ENCODE measurements around the gene HP1BP3.

HP1BP3 gene

DNA sequence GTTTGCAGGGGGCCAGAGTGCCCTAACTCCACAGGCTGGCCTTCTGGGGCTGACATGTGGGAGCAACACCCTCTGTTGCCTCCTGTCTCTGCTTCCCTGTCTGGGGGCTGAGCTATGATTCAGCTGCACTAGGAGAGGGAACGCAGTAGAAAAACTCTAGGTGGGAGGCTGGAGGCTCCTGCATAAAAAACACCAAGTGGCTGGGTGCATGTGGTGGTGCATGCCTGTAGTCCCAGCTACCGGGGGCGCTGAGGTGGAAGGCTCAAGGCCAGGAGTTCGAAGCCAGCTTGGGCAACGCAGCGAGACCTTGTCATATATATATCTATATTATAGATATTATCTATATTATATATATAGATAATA lies 74.9 kb downstream of the HP1BP3 start:
- Histone ChIP-seq H3K79me2 (ENCODE audit: insufficient read depth, low read depth) (no peaks in the 10 kb centered on the region), H3K4me2 (no peak overlapping the region), H3K27ac (no peak overlapping the region), H3K9ac (no peak overlapping the region), H2AFZ (ENCODE audit: low read depth) (no peak overlapping the region), H3K4me3 (IDR thresholded peaks at IDR 0.05; ENCODE audit: insufficient read depth, low read depth, low read length) (no peak overlapping the region), H3K36me3 (ENCODE audit: insufficient read depth) (no peaks in the 10 kb centered on the region), H4K20me1 (ENCODE audit: insufficient read depth) (no peaks in the 10 kb centered on the region), H3K27me3 (ENCODE audit: insufficient read depth, low read depth) (peaks cover 35% of the 10 kb centered on the region), H3K4me1 (ENCODE audit: low read depth, poor library complexity, severe bottlenecking) (no peaks in the 10 kb centered on the region)
- TF ChIP-seq, protein P1, sequence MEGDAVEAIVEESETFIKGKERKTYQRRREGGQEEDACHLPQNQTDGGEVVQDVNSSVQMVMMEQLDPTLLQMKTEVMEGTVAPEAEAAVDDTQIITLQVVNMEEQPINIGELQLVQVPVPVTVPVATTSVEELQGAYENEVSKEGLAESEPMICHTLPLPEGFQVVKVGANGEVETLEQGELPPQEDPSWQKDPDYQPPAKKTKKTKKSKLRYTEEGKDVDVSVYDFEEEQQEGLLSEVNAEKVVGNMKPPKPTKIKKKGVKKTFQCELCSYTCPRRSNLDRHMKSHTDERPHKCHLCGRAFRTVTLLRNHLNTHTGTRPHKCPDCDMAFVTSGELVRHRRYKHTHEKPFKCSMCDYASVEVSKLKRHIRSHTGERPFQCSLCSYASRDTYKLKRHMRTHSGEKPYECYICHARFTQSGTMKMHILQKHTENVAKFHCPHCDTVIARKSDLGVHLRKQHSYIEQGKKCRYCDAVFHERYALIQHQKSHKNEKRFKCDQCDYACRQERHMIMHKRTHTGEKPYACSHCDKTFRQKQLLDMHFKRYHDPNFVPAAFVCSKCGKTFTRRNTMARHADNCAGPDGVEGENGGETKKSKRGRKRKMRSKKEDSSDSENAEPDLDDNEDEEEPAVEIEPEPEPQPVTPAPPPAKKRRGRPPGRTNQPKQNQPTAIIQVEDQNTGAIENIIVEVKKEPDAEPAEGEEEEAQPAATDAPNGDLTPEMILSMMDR (conservative IDR thresholded peaks at IDR 0.05; ENCODE audit: low read depth, low read length), result no peak

DNA sequence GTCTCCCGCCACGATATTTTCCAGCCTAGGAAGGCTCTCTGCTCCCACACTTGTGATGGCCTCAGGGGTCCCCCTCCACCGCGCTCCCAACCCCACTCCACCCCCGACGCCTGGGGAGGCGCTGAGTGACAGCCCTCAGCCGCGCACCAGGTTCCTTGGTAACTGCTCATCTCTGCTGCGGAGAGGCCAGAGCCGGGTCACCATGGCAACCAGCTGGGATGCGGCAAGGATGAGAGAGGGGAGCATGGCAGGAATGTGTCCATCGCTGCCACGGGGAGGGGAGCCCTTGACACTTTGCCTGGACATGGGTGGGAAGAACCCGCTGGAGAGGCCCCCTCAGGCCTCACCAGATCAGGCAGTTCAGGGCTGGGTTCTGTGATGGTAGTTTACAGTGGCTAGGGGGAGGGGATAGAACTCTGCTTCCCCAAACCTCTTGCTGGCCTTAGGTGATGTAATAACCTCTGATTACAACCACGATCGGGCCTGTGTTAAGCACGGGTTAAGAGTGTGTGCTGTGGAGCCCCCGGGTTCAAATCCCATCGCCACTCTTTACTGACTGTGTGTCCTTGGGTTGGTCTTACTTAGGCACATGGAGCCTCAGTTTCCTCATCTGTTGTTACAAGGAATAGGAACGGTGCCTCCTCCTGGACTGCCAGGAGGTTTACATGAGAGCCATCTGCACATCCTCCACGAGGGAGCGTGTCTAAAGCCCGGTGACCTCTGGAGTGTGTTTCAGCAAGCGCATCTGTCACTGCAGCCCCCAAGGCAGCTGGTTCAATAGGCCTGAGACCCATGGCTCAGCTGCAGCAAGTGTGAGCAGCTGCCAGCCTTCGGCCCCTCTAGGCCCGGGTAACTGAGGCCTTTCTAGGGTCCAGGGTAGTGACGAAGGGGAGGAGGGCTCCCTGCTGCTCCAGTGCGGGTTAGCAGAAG lies 75.6 kb downstream of the HP1BP3 start:
- H3K4me2 ChIP-seq, result no peak overlapping the region
- no peaks in the 10 kb centered on the region for H3K4me1 ChIP-seq (ENCODE audit: low read depth, poor library complexity, severe bottlenecking)
- H4K20me1 ChIP-seq (ENCODE audit: insufficient read depth), result no peaks in the 10 kb centered on the region
- TF ChIP-seq, protein P1 (conservative IDR thresholded peaks at IDR 0.05; ENCODE audit: low read depth, low read length), result no peak
- H3K27me3 ChIP-seq (ENCODE audit: insufficient read depth, low read depth), result peaks cover 36% of the 10 kb centered on the region
- H3K9ac ChIP-seq, result no peak overlapping the region
- H3K4me3 ChIP-seq (IDR thresholded peaks at IDR 0.05; ENCODE audit: insufficient read depth, low read depth, low read length), result no peak overlapping the region
- H2AFZ ChIP-seq (ENCODE audit: low read depth), result no peak overlapping the region
- no peak overlapping the region for H3K27ac ChIP-seq
- no peaks in the 10 kb centered on the region for H3K36me3 ChIP-seq (ENCODE audit: insufficient read depth)
- no peaks in the 10 kb centered on the region for H3K79me2 ChIP-seq (ENCODE audit: insufficient read depth, low read depth)

DNA sequence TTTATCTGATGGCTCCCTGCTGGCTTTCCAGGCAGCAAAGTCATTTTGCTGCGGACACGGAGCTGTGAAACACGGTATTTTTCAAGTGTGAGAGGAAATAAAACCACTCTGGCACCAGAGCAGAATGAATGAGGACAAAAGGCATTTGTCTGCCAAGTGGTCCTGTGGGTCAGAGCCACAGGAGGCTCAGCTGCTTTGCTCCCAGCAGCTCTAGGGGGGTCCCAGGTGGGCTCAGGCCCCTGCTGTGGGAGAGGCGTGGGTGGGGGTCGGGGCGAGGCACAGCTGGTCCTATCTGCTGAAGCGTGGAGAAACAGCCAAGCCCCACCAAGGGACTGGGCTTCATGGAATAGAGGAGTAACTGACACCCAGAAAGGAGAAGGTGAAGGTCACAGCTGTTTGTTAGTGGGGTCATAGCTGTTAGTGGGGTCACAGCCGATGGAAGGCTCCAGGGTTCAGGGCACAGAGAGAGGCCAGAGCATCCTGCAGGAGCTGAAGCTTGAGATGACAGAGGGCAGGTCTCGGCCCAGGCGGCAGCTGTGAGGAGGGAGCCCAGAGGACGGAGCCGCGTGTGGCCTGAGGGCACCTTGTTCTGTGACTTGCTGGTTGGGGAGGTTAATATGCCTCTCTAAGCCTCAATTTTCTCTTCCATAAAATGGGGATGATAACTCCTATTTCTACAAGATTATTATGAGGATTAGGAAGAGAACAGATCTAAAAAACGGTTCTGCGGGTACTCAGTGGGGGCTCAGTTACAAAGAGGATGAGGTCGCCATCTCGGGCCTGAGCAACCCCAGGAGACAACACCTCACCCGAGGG lies 76.4 kb downstream of the HP1BP3 start:
- TF ChIP-seq, protein P1 (conservative IDR thresholded peaks at IDR 0.05; ENCODE audit: low read depth, low read length), result no peak
- Histone ChIP-seq H3K4me2 (no peak overlapping the region), H3K27me3 (ENCODE audit: insufficient read depth, low read depth) (peaks cover 37% of the 10 kb centered on the region), H4K20me1 (ENCODE audit: insufficient read depth) (no peaks in the 10 kb centered on the region), H3K4me3 (IDR thresholded peaks at IDR 0.05; ENCODE audit: insufficient read depth, low read depth, low read length) (no peak overlapping the region), H3K9ac (no peak overlapping the region), H3K4me1 (ENCODE audit: low read depth, poor library complexity, severe bottlenecking) (no peaks in the 10 kb centered on the region), H3K79me2 (ENCODE audit: insufficient read depth, low read depth) (no peaks in the 10 kb centered on the region), H3K27ac (no peak overlapping the region), H3K36me3 (ENCODE audit: insufficient read depth) (no peaks in the 10 kb centered on the region), H2AFZ (ENCODE audit: low read depth) (no peak overlapping the region)

DNA sequence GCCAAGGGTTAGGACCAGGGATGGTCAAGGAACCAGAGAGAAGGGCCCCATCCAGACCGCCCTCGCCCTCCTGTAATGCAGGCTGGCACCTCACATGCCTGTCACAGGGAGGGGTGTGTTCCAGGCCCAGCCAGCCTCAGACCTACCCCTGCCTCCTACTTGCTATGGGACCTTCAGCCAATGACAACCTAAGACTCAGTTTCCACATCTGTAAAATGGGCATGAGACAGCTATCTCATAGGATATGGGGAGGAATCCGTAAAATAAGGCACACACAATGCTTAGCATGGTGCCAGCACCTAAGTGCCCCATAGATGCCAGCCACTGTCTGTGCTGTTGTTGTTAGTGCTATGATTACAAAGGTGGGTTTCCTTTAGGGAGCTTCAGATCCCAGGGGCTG lies 77.2 kb downstream of the HP1BP3 start:
- H3K4me1 ChIP-seq (ENCODE audit: low read depth, poor library complexity, severe bottlenecking), result no peaks in the 10 kb centered on the region
- no peak overlapping the region for H3K4me2 ChIP-seq
- no peaks in the 10 kb centered on the region for H4K20me1 ChIP-seq (ENCODE audit: insufficient read depth)
- no peak overlapping the region for H2AFZ ChIP-seq (ENCODE audit: low read depth)
- TF ChIP-seq, protein P1 (conservative IDR thresholded peaks at IDR 0.05; ENCODE audit: low read depth, low read length), result no peak
- no peak overlapping the region for H3K27ac ChIP-seq
- no peaks in the 10 kb centered on the region for H3K36me3 ChIP-seq (ENCODE audit: insufficient read depth)
- peaks cover 40% of the 10 kb centered on the region for H3K27me3 ChIP-seq (ENCODE audit: insufficient read depth, low read depth)
- no peaks in the 10 kb centered on the region for H3K79me2 ChIP-seq (ENCODE audit: insufficient read depth, low read depth)
- H3K4me3 ChIP-seq (IDR thresholded peaks at IDR 0.05; ENCODE audit: insufficient read depth, low read depth, low read length), result no peak overlapping the region
- no peak overlapping the region for H3K9ac ChIP-seq

Data from KMS-11 (cell line).